Erythroblast (primary cell): ENCODE results near the gene VIT.

Source experiments
- GATA1 ChIP-seq: IDR thresholded peaks from 2 replicates; pipeline ENCODE4 v1.6.1; 2011; ENCODE audit warnings: low read depth, mild to moderate bottlenecking, control low read depth, low read length, moderate library complexity
- POLR2A ChIP-seq: IDR thresholded peaks from 2 replicates; pipeline ENCODE4 v1.6.1; 2011; ENCODE audit warnings: mild to moderate bottlenecking, low read length

DNA sequence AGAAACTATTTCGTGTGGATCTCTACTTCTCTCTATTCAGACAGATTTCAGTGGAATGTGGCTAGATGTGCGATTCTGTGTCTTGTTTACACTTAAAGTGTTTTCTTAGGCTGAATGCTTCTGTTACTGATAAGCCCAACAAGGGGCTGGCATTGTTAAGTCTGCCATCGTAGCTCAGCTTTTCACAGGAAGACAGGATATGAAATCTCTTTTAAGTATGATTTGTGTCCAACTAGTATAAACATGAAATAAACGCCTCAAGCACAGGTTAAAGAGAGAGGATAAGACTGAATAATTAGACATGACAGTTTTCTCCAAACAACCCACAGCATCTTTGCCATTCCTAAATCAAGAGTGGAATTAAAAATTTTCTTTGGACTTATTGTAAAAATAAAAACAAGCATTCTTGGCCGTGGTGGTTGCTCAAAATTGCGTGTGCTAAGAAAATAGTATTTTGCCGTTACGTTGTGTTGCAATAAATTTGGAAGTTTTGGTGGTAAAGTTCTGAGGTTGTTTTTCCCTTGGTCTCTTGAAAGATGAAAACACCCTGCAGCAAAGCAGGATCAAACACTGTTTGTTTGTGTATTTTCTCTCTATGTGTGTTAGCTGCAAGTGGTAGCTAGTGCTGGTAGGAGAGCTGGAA is 1.0 kb downstream of the VIT start:
- TF ChIP-seq POLR2A (no peak), GATA1 (no peak)
